Aorta (tissue), 5 donors: ENCODE measurements around the gene RBM17. TPM values are rescaled to one million over a fixed set of nuclear protein-coding genes. Genes with fewer than 3 reads are reported as not detected.
"Not testable (repeated sequence)": the region's sequence is repeated elsewhere in the genome, so short reads cannot be mapped to it uniquely, and the experiment has no call there.

Source experiments
- ATAC-seq: fragments of 200-7000 bp; cut with Tn5 transposase; one replicate; pipeline ENCODE4 v1.9.1; 2022; ENCODE audit warnings: moderate library complexity; ENCODE audit not compliant: low FRiP score
- DNase-seq, 2 donors: peaks; one replicate each; pipeline ENCODE4 v3.0.0-alpha.2; 2020
- H3K27ac ChIP-seq, 2 donors: one replicate each; pipeline ENCODE4 v1.5.1; 2013; ENCODE audit warnings: low read length in 2 of 2, mild to moderate bottlenecking in 2 of 2, moderate library complexity in 2 of 2, control low read depth in 1 of 2, inconsistent platforms in 1 of 2, low read depth in 1 of 2
- H3K27me3 ChIP-seq, 2 donors: one replicate each; pipeline ENCODE4 v1.6.1; 2013; ENCODE audit warnings: control low read depth in 1 of 2, low read length in 1 of 2, mild to moderate bottlenecking in 1 of 2, moderate library complexity in 1 of 2; ENCODE audit not compliant: insufficient read depth in 2 of 2, control insufficient read depth in 1 of 2
- H3K36me3 ChIP-seq, 2 donors: one replicate each; pipeline ENCODE4 v1.6.1; 2013; ENCODE audit warnings: control low read depth in 1 of 2, low read length in 1 of 2, mild to moderate bottlenecking in 1 of 2; ENCODE audit not compliant: insufficient read depth in 2 of 2, control insufficient read depth in 1 of 2
- H3K4me1 ChIP-seq, 2 donors: one replicate each; pipeline ENCODE4 v1.6.1; 2013; ENCODE audit warnings: low read length in 2 of 2, control low read depth in 1 of 2, mild to moderate bottlenecking in 1 of 2, moderate library complexity in 1 of 2; ENCODE audit not compliant: insufficient read depth in 2 of 2, control insufficient read depth in 1 of 2
- H3K4me3 ChIP-seq, 2 donors: one replicate each; pipeline ENCODE4 v1.5.1; 2013; ENCODE audit warnings: low read length in 2 of 2, control low read depth in 1 of 2, mild to moderate bottlenecking in 1 of 2
- H3K9me3 ChIP-seq: one replicate; pipeline ENCODE4 v1.6.1; 2013; ENCODE audit warnings: mild to moderate bottlenecking, low read length; ENCODE audit not compliant: control insufficient read depth
- WGBS, 2 donors: extraction: QIAGEN DNeasy Blood & Tissue Kit; methylation state at CpG; one replicate each; pipeline ENCODE4 v1.1.7; 2013; 5-methylcytosine and 5-hydroxymethylcytosine counted together
- intact Hi-C, 2 donors: fragments of 100-400 bp; cut with DNase I; formaldehyde crosslinking; loops; one replicate each; pipeline versions ENCODE4 v1.14.2 to v1.15.0; 2022
- polyA plus RNA-seq, 2 donors: library from polyadenylated mRNA; stranded (reverse); fragments of 200-250 nt; gene quantifications; one replicate each; pipeline ENCODE4 v1.2.3, GENCODE V29; 2013
- total RNA-seq, 2 donors: library from RNA; stranded (reverse); fragmentation: NEBNext Ultra II Directional; extraction: Animal tissue kit (Norgen Biotek cat#: 25700); gene quantifications; one replicate each; pipeline ENCODE4 v1.2.1, GENCODE V29; 2021
- donor health status: healthy with polysubstance abuse.
- donor health status: Bipolar disorder and iron deficiency.
- donor health status: DM: no; HTN: no; CAD: no.
- donor health status: DM: no; HTN: no; CAD: no.
- donor health status: DM: yes; HTN: yes; CAD: no.

Gene RBM17
- total and polyA plus RNA-seq, 4 donors, result 41.4 to 94.1 (median 85.7) TPM

DNA sequence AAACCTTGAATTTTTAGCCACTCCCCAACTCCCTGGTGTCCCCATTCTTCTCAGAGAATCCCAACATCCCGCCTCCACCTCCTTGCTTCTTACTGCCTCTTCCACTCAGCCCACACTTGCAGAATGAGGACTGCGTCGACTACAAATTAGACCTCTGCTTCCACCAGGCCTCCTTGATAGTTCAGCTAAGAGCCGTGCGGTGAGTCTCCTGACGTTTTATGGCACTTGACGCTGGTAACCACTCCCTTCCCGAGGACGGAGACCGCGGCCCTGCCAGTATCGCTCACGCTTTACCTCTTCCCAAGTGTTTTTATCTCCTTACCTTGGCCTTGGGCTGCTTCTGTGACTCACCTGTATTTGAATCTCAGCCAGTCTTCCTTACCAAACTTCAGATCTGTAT, 31.1 kb downstream of the RBM17 start:
- Histone ChIP-seq H3K27me3 (no peaks in the 10 kb centered on the region), H3K4me3 (no peak overlapping the region), H3K9me3 (no peaks in the 10 kb centered on the region), H3K4me1 (no peaks in the 10 kb centered on the region), H3K27ac (no peak overlapping the region), H3K36me3 (no peaks in the 10 kb centered on the region)
- WGBS, 2 donors, result 88 to 92% methylated on average over 13 of the region's 13 CpGs
- intact Hi-C loops, result loop anchor here in 1 of 2 donors (5.0 kb wide), 1 partner anchor 32 kb away; no protein-coding TSS in a partner anchor
- DNase-seq (no peak), ATAC-seq (no peak)

DNA sequence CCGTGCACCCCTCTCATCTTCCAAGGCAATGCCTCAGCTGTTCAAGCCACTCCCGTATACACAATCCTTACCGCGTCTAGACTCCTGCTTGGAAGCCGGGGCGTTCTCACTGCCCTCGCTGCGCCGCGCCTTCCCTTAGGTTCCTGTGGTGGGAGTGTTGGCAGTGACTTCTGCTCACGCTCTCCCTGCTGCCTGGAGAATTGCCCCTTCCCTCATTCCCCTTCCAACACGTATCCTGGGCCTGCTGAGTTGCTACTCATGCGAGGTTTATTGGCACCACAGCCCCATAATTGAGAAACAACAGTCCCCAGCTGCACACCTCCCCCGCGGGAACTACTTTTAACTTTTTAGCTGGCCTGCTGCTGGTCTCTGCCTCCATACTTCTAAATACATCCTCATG, 31.9 kb downstream of the RBM17 start:
- H3K36me3 ChIP-seq, result no peaks in the 10 kb centered on the region
- H3K4me1 ChIP-seq, result no peaks in the 10 kb centered on the region
- no peak overlapping the region for H3K27ac ChIP-seq
- H3K9me3 ChIP-seq, result no peaks in the 10 kb centered on the region
- no peak overlapping the region for H3K4me3 ChIP-seq
- intact Hi-C loops, result no loop called here
- ATAC-seq (peak; percentile 49), DNase-seq (no peak)
- H3K27me3 ChIP-seq, result no peaks in the 10 kb centered on the region
- 38 to 54% methylated on average over 15 of the region's 15 CpGs for WGBS, 2 donors

DNA sequence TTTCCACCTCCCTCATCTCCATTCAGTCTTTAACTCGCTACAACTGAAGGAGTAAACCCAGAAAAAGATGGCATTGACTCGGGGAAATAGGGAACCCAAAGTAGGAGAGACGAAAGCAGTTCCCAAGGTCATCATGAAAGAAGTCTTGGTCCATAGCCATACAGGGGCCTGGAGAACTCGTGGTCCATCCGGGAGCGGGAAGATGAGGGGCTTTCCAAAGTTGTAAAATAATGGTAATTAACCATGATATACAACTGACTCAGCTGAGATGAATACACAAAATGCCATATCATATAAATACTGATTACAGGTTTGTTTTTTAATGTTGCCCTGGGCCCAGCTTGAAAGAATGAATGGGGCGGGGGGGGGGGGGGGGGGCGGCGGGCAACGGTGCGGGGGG, 32.3 kb downstream of the RBM17 start:
- intact Hi-C loops, result no loop called here
- Histone ChIP-seq H3K27me3 (no peaks in the 10 kb centered on the region), H3K9me3 (no peaks in the 10 kb centered on the region), H3K27ac (no peak overlapping the region), H3K4me1 (no peaks in the 10 kb centered on the region), H3K36me3 (no peaks in the 10 kb centered on the region), H3K4me3 (no peak overlapping the region)
- ATAC-seq (no peak), DNase-seq (no peak)
- WGBS, 2 donors, result 83 to 88% methylated on average over 11 of the region's 11 CpGs

DNA sequence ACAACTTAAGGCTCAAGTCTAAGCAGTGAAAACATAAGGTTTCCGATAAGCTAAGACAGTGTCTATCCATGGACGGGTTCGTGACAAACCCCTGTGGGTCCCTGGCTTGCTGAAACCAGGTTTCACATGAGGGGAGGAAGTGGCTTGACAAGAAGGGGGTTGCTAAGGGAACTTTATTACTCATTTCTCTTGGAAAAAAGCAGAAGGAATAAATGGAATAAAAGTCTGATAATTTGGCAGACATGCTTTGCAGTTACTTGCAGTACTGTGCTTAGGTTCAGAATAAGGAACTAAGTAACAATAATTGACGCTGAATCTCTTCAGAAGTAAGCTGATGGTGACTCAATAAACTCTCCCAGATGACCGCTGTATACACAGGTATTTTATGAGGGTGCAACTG, 34.7 kb downstream of the RBM17 start:
- DNase-seq (no peak), ATAC-seq (no peak)
- 77 to 78% methylated on average over 5 of the region's 5 CpGs for WGBS, 2 donors
- no peak overlapping the region for H3K27ac ChIP-seq
- no peak overlapping the region for H3K4me3 ChIP-seq
- H3K27me3 ChIP-seq, result no peaks in the 10 kb centered on the region
- H3K36me3 ChIP-seq, result no peaks in the 10 kb centered on the region
- intact Hi-C loops, result no loop called here
- no peaks in the 10 kb centered on the region for H3K4me1 ChIP-seq
- no peaks in the 10 kb centered on the region for H3K9me3 ChIP-seq

DNA sequence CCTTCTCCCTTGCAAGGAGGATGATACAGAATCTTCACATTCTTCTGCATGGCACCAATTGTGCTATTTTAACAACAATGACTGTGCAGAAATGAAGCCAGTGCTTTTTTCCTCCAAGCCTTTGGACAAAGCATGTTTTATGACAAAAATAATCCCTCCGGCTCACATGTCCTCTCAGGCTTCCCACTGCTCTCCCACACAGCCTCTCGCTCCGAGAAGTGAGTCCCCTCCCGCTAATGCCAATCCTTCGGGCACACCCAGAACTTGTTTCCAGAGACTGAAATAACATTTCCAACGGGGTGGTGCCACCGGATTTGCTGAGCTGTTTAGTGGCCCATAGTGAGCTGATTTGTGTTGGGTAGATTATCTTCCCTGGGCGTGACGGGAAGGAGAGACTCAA, 35.8 kb downstream of the RBM17 start:
- Histone ChIP-seq H3K4me1 (no peaks in the 10 kb centered on the region), H3K9me3 (no peaks in the 10 kb centered on the region), H3K4me3 (no peak overlapping the region), H3K27ac (peak overlapping the region in 1 of 2 donors; percentile 60), H3K27me3 (no peaks in the 10 kb centered on the region), H3K36me3 (no peaks in the 10 kb centered on the region)
- intact Hi-C loops, result loop anchor here in 1 of 2 donors (2.0 kb wide), 1 partner anchor 16 kb away; no protein-coding TSS in a partner anchor
- peak in 1 of 2 donors; percentile 81 for DNase-seq
- peak; percentile 77 for ATAC-seq
- 0 to 2% methylated on average over 9 of the region's 9 CpGs for WGBS, 2 donors

DNA sequence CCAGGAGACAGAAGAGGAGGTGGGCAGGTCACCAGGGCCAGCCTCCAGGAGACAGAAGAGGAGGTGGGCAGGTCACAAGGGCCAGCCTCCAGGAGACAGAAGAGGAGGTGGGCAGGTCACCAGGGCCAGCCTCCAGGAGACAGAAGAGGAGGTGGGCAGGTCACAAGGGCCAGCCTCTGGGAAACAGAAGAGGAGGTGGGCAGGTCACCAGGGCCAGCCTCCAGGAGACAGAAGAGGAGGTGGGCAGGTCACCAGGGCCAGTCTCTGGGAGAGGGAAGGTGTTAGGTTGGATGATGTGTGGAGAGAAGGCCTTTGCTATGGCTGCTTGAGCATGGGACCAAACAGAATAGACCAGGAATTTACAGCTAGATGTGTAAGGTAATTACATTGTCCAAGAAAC, 38.6 kb downstream of the RBM17 start:
- intact Hi-C loops, H3K4me1 ChIP-seq, DNase-seq, H3K9me3 ChIP-seq, ATAC-seq, H3K4me3 ChIP-seq, H3K27me3 ChIP-seq, H3K27ac ChIP-seq, H3K36me3 ChIP-seq: not testable (repeated sequence)

DNA sequence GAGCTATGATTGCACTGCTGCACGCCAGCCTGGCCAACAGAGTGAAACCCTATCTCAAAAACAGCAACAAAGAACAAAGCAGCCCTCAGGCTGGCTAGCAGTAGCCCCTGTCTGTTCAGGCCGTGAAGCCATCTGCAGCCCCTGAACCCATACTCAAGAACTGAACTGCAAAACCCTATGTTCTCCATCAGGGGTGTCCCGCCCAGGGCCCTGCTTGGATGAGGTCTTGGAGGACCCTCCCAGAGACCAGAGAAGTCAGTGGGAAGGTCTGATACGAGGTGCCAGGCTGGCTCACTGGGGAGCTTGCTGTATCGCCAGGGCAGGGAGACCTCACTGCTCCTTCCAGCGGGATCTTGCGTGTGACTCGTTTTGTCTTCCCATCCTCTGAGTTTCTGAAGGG, 39.3 kb downstream of the RBM17 start:
- intact Hi-C loops, result no loop called here
- Histone ChIP-seq H3K27ac (no peak overlapping the region), H3K27me3 (no peaks in the 10 kb centered on the region), H3K9me3 (no peaks in the 10 kb centered on the region), H3K4me1 (no peaks in the 10 kb centered on the region), H3K4me3 (no peak overlapping the region), H3K36me3 (no peaks in the 10 kb centered on the region)
- DNase-seq (no peak), ATAC-seq (no peak)
- 88 to 92% methylated on average over 8 of the region's 8 CpGs for WGBS, 2 donors

DNA sequence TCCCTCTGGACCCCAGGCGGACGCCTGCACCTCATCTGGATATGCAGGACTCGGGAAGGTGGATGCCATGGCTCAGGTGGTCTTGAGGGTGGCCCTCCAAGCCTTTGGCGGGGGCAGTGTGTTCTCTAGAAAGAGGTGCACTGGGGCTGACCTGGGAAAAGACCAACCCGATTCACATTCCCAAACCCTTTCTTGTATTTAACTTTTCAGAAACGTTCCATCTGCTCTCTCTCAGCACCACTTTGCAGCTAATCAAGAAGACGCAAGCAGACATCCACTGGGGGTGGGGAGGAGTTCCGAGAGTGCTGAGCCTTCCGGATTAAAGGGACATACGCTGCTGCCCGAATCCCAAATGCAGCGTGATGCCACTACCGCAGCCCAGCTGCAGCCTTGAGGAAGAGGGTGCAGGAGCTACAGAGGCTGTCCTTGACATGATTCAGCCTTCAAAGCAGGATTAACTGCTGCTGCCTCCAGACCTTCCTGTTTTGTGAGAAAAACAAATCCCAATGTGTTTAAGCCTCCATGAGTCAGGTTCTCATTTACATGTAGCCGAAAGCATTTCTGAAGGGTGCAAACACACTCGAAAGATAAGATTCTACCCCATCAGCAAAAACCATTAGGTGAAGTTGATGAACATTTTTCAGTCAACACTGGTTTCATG, 39.9 kb downstream of the RBM17 start:
- Histone ChIP-seq H3K27ac (no peak overlapping the region), H3K27me3 (no peaks in the 10 kb centered on the region), H3K4me1 (no peaks in the 10 kb centered on the region), H3K36me3 (no peaks in the 10 kb centered on the region), H3K9me3 (no peaks in the 10 kb centered on the region), H3K4me3 (no peak overlapping the region)
- ATAC-seq, result no peak
- 49 to 54% methylated on average over 15 of the region's 15 CpGs for WGBS, 2 donors
- intact Hi-C loops, result no loop called here
- DNase-seq, result peak in 1 of 2 donors; percentile 73

DNA sequence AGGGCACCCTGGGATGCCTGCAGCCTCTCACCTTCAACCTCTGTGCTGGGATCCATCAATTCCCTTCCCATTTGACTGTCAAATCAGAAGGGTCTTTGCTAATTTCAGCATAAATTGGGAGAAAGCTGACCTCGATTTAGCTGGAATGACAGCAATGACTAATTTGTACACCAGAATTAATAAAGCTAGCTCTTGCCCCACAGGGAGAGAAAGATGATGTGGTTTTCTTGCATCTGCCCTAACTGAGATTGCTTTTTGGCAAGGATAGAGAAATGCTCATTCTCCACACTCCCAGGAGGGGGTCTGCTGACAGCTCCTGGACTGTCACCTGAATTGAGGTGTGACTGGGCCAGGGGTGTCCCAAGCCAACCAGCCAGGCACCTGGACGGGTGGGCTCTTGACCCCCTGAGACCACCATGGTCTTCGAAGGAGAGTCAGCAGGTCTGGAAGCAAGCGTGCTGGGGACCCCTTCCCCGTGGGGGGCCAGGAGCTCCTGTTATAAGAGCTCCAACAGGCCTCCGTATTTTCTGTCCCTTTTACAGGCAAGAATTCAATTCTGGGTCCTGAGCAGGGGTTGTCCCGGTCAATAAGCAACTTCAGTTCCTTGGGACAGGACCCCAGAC, 42.1 kb downstream of the RBM17 start:
- ATAC-seq (no peak), DNase-seq (no peak)
- no peaks in the 10 kb centered on the region for H3K36me3 ChIP-seq
- H3K27ac ChIP-seq, result no peak overlapping the region
- whole genome bisulfite sequencing, 2 donors, result 78 to 80% methylated on average over 7 of the region's 7 CpGs
- H3K4me1 ChIP-seq, result no peaks in the 10 kb centered on the region
- H3K27me3 ChIP-seq, result no peaks in the 10 kb centered on the region
- no peaks in the 10 kb centered on the region for H3K9me3 ChIP-seq
- intact Hi-C loops, result no loop called here
- H3K4me3 ChIP-seq, result no peak overlapping the region
